ENCODE data around the gene KDM1B.

- TF ChIP-seq EP300 (IDR thresholded peaks at IDR 0.05; ENCODE audit: borderline replicate concordance in 1 of 2, low read depth in 2 of 2, low read length in 2 of 2) (no peak), EZH2 (IDR thresholded peaks at IDR 0.05; ENCODE audit: low read depth, low read length, severe bottlenecking) (no peak), EGR1 (IDR thresholded peaks at IDR 0.05; ENCODE audit: borderline replicate concordance, low read depth, low read length) (no peak), RNF2 (IDR thresholded peaks at IDR 0.05; ENCODE audit: borderline replicate concordance, low read depth, low read length, missing control alignments, poor library complexity, severe bottlenecking) (no peak), CHD7 (IDR thresholded peaks at IDR 0.05; ENCODE audit: insufficient replicate concordance, low read length) (no peak), TCF12 (IDR thresholded peaks at IDR 0.05; ENCODE audit: low read depth, low read length) (no peak)
- TF ChIP-seq, protein P1, sequence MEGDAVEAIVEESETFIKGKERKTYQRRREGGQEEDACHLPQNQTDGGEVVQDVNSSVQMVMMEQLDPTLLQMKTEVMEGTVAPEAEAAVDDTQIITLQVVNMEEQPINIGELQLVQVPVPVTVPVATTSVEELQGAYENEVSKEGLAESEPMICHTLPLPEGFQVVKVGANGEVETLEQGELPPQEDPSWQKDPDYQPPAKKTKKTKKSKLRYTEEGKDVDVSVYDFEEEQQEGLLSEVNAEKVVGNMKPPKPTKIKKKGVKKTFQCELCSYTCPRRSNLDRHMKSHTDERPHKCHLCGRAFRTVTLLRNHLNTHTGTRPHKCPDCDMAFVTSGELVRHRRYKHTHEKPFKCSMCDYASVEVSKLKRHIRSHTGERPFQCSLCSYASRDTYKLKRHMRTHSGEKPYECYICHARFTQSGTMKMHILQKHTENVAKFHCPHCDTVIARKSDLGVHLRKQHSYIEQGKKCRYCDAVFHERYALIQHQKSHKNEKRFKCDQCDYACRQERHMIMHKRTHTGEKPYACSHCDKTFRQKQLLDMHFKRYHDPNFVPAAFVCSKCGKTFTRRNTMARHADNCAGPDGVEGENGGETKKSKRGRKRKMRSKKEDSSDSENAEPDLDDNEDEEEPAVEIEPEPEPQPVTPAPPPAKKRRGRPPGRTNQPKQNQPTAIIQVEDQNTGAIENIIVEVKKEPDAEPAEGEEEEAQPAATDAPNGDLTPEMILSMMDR (IDR thresholded peaks at IDR 0.05; ENCODE audit: control extremely low read depth in 1 of 3, insufficient read depth in 1 of 3, low read depth in 1 of 3, low read length in 3 of 3), result no peak
These were observed 11.3 kb downstream of the KDM1B start for GRCh38 chr6:18166312-18167036.
